ENCODE results near the gene NUP62.

The NUP62 gene

DNA sequence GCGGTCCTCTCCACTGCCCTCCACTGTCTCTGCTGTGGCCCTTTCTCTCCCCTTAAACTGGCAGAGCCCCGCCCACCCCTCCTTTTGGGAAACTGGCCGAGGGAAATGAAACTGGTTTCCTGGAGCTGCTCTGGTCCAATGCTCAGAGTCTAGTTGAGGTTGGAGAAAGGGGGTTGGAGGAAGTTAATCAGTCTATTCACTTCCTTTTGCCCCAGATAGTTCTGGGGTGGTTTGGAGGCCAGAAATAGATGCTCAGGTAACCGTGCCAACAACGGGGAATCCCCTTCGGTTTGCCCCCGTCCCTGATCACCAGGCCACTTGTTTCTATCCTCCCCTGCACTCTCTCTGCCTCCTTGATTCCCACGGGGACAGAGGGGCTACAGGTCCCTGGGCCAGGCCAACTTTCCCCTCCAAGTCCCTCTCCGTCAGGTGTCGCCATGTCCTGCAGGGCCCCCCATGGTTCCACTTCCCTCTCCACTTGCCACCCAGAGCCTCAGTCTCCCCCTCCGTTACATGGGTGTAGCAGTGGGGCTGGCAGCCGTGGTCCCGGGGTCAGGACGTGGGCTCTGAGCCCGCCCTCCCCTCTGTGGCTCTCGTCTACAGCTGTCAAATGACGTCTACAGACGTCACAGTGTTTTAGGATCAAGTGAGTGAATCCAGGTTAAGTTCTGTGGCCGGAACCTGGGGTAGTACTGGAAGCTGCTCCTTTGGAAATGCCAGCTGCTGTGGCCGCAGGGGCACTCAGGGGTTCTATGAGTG lies 32.3 kb downstream of the NUP62 start, which contains the start of gene IL4I1:
Gene IL4I1, minus strand, starts transcription at position 25 of the 759 bp plus-strand sequence. CDS start 727 bp downstream, outside the sequence.
- peak; percentile 61 for DNase-seq

DNA sequence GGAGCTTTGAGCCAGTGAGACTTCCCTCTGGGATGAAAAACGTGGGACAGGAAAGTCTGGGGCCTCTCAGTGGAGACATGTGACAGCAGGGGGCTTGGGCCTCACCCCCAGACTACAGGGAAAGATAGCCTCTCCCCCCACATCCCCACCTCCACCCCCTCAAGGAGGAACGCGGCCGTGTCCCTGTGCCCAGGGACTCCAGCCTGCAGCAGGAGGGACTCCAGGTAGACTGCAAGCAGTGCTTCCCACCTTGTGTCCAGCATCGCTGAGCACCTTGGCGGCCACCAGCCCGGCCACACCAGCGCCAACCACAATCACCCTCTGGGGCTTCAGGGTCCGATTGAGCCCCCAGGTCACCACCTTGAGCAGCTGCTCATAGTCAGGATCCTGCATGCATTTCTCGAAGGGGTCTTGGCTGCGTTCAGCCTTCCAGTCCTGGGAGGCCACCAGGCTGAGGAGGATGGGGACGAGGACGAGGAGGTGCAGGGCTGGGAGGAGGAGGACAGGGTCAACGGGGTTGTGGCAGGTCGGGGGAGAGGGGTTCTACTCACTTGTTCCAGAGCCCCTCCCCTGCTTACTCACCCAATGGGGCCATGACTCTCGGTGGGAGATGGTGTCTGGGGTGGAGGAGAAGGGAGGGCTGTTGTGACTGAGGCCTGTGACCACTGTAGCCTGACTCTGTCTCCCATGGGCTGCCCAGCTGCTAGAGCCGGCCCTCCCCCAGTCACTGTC lies 33.6 kb downstream of the NUP62 start:
- no peak for DNase-seq

DNA sequence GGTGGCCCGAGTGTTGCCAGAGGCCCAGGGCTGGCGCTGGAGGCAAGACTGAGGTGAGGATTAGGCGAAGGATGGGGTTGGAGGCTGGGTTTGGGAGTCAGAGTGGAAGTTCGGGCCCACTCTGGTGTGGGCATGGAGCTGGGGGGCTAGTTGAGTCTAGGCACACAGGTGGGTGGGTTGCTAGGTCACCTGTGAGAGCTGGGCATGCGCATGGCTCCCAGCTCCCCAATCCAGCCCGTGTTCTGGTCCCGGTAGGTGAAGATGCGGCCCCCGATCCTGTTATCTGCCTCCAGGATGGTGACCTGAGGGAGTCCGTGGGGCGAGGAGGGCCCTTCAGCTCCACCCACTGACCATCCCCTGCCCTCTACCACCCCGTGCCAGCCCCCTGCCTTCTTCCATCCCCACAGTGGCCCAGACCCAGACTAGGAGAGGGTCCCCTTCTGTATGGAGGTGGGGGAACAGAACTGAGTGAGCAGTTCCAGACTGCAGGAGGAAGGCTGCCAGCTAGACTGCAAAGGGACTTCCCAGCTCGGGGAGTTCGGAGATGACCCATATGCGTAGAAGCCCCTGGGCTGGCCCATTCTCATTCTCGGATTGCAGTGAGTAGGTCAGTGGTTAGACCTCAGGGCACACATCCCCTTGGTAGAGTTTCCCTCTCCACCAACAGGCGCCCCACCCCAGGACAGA lies 34.3 kb downstream of the NUP62 start:
- DNase-seq: no peak

DNA sequence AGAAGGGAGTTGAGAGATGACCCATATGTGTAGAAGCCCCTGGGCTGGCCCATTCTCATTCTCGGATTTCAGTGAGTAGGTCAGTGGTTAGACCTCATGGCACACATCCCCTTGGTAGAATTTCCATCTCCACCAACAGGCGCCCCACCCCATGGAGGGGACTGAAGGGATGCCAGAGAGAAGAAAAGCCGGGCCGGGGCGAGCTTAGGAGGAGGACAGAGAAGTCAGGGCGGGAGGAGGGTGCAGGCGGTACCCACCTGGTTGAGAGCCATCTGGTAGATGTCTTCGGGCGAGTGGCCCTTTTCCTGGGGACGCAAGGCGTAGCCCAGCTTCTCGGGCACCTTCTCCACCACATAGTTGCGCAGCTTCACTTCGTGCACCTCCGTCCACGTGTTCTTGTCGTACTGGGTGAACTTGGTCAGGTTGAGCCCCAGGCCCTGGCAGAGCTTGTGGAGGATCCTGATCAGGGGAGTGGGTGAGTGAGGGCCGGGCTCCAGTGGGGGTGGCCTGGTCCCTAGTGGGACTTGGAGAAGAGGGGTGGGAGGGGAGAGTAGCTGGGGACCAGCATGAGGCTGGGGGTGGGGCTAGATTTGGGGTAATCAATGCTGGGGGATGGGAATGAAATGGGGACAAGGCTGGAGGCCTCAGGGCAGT lies 35.2 kb downstream of the NUP62 start:
- DNase-seq: no peak

DNA sequence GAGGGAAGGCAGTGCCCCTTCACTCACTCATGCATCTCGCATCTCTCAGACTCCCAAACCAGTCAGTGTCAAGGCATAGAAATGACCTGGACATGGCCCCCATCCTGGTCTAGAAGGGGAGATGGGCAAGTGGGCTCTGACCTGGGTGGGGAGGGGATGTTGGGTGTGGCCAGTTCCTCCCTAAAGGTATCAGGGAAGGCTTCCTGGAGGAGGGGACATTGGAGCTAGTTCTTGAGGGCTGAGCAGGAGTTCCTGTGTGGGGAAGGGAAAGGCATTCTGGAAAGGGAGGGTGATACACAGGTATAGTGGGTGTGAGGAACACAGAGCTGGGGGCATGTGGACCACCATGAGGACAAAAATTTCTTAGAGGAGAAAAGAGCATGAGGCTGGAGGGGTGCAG lies 36.6 kb downstream of the NUP62 start:
- DNase-seq: no peak

DNA sequence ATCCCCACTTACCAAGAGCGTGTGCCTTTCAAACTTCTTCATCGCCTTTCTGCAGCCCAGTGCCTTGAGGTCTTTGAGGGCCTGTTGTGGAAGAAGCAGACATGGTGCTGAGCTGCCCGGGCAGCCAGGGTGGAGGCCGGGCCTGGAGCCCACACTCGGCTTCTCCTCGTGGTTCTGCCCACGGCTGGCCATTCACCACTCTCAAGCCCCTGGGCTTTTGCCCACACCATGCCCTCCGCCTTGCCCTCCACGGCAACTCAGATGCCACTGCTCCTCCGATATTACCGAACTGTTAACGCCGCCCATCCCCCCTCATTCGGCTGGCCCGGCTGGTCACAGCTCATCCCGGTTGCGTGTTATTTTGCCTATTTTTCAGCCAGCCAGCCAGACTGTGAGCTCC lies 37.9 kb downstream of the NUP62 start:
- DNase-seq: no peak

DNA sequence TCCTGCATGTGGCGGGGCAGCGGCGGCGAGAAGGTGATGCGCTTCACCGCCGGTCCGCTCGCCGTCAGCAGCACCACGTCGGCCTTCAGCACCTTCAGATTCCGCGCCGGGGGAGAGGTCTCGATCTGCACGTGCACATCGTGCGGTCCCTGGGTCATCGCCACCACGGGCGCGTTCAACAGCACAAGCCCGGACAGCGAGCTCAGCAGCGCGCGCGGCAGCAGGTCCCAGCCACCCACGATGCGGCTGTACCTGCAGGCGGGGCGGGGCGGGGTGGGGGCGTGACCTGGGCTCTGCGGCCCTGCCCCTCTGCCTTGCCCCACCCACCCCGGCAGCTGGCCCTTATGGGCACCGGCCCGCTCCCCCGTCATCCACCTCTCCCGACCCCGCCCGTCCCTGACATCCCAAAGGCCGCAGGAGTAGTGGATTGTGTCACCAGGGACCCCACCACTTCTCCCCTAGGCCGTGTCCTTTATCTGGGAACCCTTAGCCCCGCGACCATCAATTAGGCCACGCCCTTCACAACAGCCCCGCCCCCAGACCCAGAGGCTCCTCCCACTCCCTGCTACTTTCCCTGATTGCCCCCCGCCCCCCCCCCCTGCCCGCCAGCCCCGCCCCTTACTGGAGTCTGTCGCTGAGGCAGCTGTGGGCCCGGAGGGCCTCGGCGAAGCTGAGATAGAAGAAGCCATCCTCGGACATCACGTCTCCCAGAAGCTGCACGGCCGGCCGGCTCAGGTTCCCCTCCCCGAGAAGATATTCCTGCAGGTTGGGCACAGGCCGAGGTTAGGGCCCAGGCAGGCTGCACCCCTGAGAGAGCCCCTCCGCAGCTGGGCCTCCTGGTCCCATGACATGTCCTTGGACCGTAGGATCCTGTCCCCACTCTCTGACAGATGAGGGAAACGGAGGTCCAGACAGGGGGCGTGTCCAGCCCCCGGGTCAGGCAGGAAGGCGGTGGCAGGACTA lies 38.7 kb downstream of the NUP62 start:
- DNase-seq: peak; percentile 54

DNA sequence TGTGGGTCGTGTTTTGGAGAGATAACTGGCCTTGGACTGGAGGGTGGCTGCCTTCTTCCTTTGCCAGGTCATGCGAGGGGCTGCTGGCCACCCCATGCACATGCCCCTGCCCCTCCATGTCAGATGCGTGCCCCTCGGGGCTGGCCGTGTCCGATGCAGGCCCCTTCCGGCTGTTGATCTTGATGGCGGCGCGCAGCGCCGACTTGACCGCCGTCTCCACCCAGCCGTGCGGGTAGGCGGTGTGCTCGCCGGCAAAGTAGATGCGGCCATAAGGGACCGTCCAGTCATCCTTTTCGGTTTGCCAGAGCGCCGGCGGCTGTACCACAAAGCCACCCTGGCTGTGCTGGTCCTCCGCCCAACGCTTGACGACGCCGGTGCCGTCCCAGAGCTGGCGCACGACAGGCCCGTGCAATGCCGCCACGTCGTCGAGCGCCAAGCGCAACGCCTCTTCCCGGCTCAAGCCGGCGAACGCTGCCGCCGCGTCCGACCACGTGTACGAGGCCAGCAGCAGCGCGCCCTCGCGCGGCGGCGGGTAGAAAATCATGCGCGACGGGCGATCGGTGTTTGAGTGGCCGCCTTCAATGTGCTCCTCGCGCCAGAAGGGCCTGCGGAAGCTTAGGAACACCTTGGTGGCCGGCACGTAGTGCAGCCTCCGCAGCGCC lies 39.5 kb downstream of the NUP62 start:
- peak; percentile 61 for DNase-seq

DNA sequence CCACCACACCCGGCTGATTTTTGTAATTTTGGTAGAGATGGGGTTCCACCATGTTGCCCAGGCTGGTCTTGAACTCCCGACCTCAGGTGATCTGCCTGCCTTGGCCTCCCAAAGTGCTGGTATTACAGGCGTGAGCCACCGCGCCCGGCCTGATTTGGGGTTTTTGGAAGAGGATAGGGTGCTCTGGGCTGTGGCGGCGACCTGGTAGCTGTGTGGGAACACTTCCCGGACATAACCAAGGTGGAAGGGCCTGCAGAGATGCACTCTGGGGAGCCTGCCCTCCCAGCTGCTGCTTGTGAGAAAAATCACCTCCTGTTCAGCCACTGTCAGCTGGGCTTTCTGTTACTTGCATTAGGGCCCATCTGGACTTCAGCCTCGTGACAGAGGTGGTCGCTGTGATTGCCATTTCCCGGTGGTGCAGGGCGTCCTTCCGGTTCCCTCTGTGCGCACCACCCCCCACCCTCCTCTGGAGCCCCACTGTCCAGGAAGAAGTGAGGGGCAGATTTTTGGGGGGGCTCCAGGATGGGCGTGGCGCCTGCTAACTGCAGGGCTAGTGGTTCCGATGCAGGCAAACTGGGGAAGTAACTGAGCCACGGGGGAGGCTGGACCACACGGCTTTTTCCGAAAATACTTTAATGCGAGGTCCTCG lies 40.1 kb downstream of the NUP62 start:
- DNase-seq: no peak

DNA sequence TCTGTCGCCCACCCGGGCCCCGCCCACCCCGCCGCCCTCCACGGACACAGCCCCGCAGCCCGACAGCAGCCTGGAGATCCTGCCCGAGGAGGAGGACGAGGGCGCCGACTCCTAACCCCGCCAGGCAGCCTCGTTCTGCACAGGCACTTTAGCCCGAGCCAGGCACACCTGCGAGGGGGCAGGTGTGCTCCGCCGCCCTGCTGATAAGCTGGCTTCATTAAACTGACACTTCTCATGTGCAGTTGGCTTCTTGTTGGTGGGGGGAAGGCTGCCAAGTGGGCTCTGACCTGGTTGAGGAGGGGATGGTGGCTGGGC lies 40.8 kb downstream of the NUP62 start:
- DNase-seq: no peak

DNA sequence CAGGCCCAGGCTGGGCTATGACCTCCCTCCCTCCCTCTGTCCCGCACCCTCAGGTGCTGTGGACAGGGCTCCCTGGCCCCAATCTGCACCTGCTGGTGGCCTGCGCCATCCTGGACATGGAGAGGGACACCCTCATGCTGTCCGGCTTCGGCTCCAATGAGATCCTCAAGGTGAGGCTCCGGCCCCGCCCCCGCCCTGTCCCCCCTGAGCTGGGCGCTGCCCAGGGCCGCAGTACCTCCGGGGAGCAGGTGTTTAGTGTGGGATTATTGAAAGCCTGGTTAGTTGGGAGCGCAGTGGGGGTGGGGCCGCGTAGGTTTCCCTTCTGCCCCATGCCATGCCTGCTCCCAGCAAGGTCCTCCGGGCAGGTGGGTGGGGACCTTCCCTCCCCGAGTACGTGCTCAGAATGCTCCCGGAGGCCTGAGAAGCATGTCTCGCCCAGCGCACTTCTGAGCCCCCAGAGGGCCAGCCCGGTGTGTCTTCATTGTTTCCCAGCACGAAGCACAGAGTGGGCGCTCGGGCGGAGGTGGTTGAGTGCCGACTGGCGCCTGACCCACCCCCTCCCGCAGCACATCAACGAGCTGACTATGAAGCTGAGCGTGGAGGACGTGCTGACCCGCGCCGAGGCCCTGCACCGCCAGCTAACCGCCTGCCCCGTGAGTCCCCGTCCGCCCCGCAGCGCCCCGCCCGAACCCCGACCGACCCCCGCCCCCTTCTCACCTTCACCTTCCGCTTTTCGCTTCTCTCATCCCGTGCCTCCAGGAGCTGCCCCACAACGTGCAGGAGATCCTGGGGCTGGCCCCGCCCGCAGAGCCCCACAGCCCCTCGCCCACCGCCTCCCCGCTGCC lies 41.4 kb downstream of the NUP62 start:
- no peak for DNase-seq

DNA sequence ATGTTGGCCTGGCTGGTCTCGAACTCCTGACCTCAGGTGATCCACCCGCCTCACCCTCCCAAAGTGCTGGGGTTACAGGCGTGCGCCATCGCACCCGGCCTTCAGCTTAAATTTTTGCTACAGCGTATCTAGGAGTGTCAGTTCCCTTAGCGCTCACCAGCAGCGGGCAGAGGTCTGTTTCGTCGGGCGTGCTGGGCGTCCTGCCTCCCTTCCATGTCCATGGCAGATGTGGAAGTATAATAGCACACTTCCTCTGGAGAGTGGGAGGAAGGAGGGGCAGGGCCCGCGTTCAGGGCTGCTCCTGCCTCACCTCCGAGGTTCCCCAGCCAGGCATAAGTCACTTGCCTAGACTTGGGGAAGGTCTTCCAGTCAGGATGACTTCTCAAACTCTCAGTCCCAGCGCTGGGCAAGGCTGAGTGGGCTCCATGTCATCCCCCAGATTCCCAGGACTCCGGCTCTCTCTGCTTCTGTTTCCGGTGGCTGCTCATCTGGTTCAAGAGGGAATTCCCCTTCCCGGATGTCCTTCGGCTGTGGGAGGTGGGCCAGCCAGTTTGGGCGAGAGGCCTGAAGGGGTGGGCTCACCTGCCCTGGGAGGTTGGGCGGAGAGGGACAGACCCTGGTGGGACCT lies 42.2 kb downstream of the NUP62 start:
- DNase-seq: no peak

DNA sequence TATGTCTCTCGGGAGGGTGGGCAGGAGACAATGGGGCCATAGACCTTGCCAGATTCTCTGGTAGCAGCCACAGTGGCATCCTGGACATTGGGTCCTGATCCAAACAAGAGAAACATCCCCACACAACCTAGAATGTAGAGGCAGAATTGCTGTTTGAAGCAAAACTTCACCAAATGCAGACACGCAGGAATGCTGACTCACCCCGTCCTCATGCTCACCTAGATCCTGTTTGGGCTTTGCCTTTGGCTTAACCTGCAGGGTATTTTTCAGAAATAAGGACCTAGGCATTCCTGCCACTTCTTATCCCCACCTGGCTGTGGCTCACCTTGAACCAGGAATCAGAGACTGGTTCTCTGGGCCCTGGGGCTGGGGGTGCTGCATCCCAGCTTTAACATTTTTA lies 44.5 kb downstream of the NUP62 start:
- no peak for DNase-seq

DNA sequence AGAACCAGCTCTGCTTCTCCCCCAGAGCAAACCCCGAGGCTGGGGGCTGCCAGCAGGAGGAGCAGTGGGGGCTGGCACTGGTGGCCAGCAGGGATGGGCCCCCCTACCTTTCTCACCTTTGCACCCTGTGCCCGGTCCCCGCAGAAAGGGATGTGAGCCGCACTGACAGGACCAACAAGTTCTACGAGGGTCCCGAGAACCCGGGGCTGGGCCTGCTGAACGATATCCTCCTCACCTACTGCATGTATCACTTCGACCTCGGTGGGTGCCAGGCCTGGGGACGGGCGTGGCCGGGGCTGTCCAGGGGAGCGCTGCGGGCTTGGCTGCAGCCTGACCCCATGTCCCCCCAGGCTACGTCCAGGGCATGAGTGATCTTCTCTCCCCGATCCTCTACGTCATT lies 45.2 kb downstream of the NUP62 start:
- DNase-seq: no peak

DNA sequence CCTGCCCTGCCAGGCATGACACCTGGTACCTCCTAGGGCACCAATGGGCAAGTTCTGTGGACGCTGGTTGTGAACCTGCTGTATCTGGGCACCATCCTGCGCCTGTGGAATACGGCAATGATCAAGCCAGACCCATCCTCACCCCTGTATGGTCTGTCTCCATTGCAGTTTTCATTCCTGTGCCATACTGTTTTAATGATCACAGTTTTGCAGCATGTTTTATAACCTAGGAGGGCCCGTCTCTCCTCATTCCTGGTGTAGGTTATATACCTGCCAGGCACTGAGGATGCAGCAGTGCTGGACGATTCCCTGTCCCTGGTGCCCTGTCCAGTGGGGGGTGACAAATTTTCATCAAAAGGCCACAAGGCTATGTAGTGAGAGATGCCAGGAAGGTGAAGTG lies 46.2 kb downstream of the NUP62 start:
- DNase-seq: no peak

DNA sequence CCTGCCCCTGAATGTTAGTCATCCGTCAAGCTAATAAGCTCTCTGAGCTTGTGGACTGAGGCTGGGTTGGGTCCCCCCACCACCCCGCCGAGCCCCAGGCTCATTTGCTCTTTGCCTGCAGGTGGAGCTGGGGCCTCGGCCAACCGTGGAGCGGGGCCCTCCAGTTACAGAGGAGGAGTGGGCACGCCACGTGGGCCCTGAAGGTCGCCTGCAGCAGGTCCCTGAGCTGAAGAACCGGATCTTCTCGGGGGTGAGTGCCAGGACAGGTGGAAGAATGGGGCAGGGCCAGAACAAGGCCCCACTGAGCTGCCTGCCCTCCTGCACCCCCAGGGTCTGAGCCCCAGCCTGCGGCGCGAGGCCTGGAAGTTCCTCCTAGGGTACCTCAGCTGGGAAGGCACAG lies 46.7 kb downstream of the NUP62 start:
- DNase-seq: no peak

DNA sequence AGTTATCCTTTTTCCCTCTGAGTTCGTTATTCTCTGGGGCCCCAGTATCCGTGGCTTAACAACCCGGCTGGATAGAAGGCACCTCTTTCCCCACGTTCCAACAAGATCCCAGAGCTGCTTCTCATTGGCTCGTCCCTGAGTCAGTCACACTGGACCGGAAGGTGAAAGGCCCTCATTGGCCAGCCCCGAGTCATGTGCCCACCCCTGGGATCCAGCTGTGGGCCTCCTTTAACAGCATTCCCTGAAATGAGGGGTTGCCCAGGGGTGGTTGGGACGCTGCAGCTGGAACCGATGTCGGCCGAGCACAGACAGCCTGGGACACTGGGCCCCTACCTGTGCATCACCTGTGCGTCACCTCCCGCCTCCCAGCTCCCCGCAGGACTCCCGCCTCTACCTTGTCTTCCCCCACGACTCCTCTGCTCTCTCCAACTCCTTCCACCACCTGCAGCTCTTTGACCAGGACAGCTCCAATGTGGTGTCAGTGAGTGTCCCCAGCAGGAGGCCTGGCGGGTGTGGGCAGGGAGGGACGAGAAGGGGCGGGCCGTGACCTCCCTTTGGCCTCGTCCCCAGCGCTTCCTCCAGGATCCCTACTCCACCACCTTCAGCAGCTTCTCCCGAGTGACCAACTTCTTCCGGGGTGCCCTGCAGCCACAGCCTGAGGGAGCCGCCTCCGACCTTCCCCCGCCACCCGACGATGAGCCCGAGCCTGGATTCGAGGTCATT lies 47.5 kb downstream of the NUP62 start:
- DNase-seq: no peak

DNA sequence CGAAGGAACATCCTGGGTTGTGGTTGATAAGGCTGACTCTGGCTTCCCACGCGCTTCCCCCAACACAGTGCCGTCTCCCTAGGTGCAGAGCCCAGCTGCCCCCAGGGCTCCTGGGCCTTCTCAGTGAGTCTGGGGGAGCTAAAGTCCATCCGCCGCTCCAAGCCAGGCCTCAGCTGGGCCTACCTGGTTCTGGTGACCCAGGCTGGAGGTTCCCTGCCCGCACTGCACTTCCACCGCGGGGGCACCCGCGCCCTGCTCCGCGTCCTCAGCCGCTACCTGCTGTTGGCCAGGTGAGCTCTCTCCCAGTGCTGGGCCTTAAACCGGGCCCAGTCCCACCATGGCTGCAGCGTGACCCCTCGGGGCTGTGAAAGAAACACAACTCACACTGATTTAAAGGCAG lies 48.1 kb downstream of the NUP62 start:
- no peak for DNase-seq

All from effector CD4-positive, alpha-beta T cell (primary cell).